ENCODE results near the gene SSU72.
"Not testable (repeated sequence)": the region's sequence is repeated elsewhere in the genome, so short reads cannot be mapped to it uniquely, and the experiment has no call there.

Gene SSU72

DNA sequence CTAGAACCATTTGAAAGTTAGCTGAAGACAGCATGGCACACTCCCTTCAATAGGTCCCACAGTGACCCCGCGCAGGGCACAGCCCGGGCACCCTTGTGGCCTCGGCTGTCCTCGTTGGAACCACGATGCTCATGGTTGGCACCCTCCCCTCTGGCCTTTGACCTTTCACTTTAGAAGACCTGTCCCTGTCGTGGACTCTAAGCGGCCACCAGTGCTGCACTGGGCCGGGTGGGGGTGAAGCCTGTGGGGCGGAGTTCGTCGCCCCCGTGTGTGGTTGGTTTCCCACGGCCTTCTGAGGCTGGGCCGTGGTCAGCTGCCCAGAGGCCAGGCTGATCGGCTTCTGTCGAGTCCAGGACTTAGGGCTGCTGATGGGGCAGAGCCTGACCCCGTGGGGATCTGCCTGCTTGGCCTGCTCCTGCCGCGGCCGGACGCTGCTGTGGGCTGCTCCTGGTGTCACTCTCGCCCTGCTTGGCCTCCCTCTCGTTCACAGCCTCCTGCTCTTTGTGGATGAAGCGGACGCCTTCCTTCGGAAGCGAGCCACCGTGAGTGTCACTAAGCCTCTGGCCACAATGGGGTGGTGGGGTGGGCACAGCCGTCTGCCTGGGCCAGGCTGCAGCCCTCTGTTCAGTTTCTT, 49.8 kb downstream of the SSU72 start:
- not testable (repeated sequence) for H3K4me1 ChIP-seq (ENCODE audit: control insufficient read depth in 1 of 2, insufficient read depth in 2 of 2, low read length in 2 of 2); DNase-seq; H4K91ac ChIP-seq (ENCODE audit: low read depth, low read length); H4K8ac ChIP-seq (ENCODE audit: low read depth, low read length); H3K79me1 ChIP-seq (ENCODE audit: low read length); H3K4me3 ChIP-seq (ENCODE audit: low read depth, low read length); H4K12ac ChIP-seq (ENCODE audit: low read depth, low read length); H2BK120ac ChIP-seq (ENCODE audit: insufficient read depth, low read length, poor library complexity); H2BK5ac ChIP-seq (ENCODE audit: low read depth, low read length, poor library complexity); H3K9ac ChIP-seq (ENCODE audit: low read length); H3K4ac ChIP-seq (ENCODE audit: low read depth, low read length); H2AK5ac ChIP-seq (ENCODE audit: low read length); H2BK12ac ChIP-seq (ENCODE audit: low read length); H2AFZ ChIP-seq (ENCODE audit: insufficient read depth, low read length, poor library complexity); H3K27me3 ChIP-seq (ENCODE audit: insufficient read depth, low read length); H3K9me3 ChIP-seq (ENCODE audit: insufficient read depth, low read depth, low read length); H3K4me2 ChIP-seq (ENCODE audit: low read length); H3K79me2 ChIP-seq (ENCODE audit: control insufficient read depth, insufficient read depth, low read length, poor library complexity); H3K23ac ChIP-seq (ENCODE audit: low read length); H3K18ac ChIP-seq (ENCODE audit: low read length); H3K14ac ChIP-seq (ENCODE audit: low read length); H3K27ac ChIP-seq (ENCODE audit: low read depth, low read length)
- peaks cover 68 to 69% of the 10 kb centered on the region in 2 experiments for H3K36me3 ChIP-seq (ENCODE audit: control insufficient read depth in 1 of 2, insufficient read depth in 2 of 2, low read length in 2 of 2)
- WGBS (ENCODE audit: extremely low coverage, insufficient coverage, insufficient read length), result no CpG with 5 or more reads among the region's 30 CpGs

DNA sequence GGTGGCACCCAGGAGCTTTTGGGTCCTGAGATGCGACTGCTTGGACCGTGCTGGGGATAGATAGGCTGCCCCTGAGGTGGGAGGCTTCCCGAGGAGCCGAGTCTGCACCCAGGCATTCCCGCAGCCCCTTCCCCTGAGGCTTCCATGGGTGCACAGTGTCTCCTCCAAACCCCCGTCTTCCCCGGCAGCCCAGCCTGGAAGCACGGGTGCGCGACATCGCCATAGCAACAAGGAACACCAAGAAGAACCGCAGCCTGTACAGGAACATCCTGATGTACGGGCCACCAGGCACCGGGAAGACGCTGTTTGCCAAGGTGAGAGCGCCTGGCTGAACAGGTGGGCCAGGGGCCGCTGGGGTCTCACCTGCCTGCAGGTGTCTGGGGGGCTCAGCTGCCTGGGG, 51.0 kb downstream of the SSU72 start:
- H3K4me2 ChIP-seq (ENCODE audit: low read length); H3K79me1 ChIP-seq (ENCODE audit: low read length); H3K18ac ChIP-seq (ENCODE audit: low read length); H4K12ac ChIP-seq (ENCODE audit: low read depth, low read length); H3K14ac ChIP-seq (ENCODE audit: low read length); H3K4me1 ChIP-seq (ENCODE audit: control insufficient read depth in 1 of 2, insufficient read depth in 2 of 2, low read length in 2 of 2); DNase-seq; H3K79me2 ChIP-seq (ENCODE audit: control insufficient read depth, insufficient read depth, low read length, poor library complexity); H4K91ac ChIP-seq (ENCODE audit: low read depth, low read length); H2BK12ac ChIP-seq (ENCODE audit: low read length); H2BK5ac ChIP-seq (ENCODE audit: low read depth, low read length, poor library complexity); H3K27ac ChIP-seq (ENCODE audit: low read depth, low read length); H3K4ac ChIP-seq (ENCODE audit: low read depth, low read length); H3K4me3 ChIP-seq (ENCODE audit: low read depth, low read length); H4K8ac ChIP-seq (ENCODE audit: low read depth, low read length); H3K9me3 ChIP-seq (ENCODE audit: insufficient read depth, low read depth, low read length); H2AFZ ChIP-seq (ENCODE audit: insufficient read depth, low read length, poor library complexity); H2AK5ac ChIP-seq (ENCODE audit: low read length); H2BK120ac ChIP-seq (ENCODE audit: insufficient read depth, low read length, poor library complexity); H3K9ac ChIP-seq (ENCODE audit: low read length); H3K23ac ChIP-seq (ENCODE audit: low read length); H3K27me3 ChIP-seq (ENCODE audit: insufficient read depth, low read length): not testable (repeated sequence)
- no CpG with 5 or more reads among the region's 17 CpGs for WGBS (ENCODE audit: extremely low coverage, insufficient coverage, insufficient read length)
- H3K36me3 ChIP-seq (ENCODE audit: control insufficient read depth in 1 of 2, insufficient read depth in 2 of 2, low read length in 2 of 2), result peaks cover 61 to 64% of the 10 kb centered on the region in 2 experiments

DNA sequence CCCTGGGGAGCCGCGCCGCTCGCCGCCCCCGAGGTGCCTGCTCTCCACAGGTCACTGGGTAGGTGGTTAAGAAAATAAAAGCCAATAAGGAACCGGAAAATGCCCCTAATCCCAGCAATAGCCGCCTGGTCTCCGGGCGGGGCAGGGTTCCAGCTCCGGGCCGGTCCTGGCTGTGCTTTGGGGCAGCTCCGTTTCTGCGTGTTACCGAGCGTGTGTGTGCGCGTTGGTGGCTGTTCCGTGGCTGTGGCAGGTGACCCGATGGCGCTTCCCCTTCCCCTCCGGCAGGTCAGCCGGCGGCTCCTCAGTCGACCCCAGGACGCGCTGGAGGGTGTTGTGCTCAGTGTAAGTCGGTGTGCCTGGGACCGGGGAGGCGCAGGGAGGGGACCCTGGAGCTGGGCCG, 51.4 kb downstream of the SSU72 start:
- peaks cover 61 to 65% of the 10 kb centered on the region in 2 experiments for H3K36me3 ChIP-seq (ENCODE audit: control insufficient read depth in 1 of 2, insufficient read depth in 2 of 2, low read length in 2 of 2)
- H2AFZ ChIP-seq (ENCODE audit: insufficient read depth, low read length, poor library complexity); H2BK120ac ChIP-seq (ENCODE audit: insufficient read depth, low read length, poor library complexity); H3K4me2 ChIP-seq (ENCODE audit: low read length); H3K79me2 ChIP-seq (ENCODE audit: control insufficient read depth, insufficient read depth, low read length, poor library complexity); DNase-seq; H3K27me3 ChIP-seq (ENCODE audit: insufficient read depth, low read length); H3K4me3 ChIP-seq (ENCODE audit: low read depth, low read length); H3K27ac ChIP-seq (ENCODE audit: low read depth, low read length); H3K14ac ChIP-seq (ENCODE audit: low read length); H4K12ac ChIP-seq (ENCODE audit: low read depth, low read length); H3K9ac ChIP-seq (ENCODE audit: low read length); H3K18ac ChIP-seq (ENCODE audit: low read length); H2AK5ac ChIP-seq (ENCODE audit: low read length); H2BK5ac ChIP-seq (ENCODE audit: low read depth, low read length, poor library complexity); H2BK12ac ChIP-seq (ENCODE audit: low read length); H3K4ac ChIP-seq (ENCODE audit: low read depth, low read length); H4K8ac ChIP-seq (ENCODE audit: low read depth, low read length); H4K91ac ChIP-seq (ENCODE audit: low read depth, low read length); H3K23ac ChIP-seq (ENCODE audit: low read length); H3K9me3 ChIP-seq (ENCODE audit: insufficient read depth, low read depth, low read length); H3K79me1 ChIP-seq (ENCODE audit: low read length); H3K4me1 ChIP-seq (ENCODE audit: control insufficient read depth in 1 of 2, insufficient read depth in 2 of 2, low read length in 2 of 2): not testable (repeated sequence)
- no CpG with 5 or more reads among the region's 31 CpGs for WGBS (ENCODE audit: extremely low coverage, insufficient coverage, insufficient read length)

DNA sequence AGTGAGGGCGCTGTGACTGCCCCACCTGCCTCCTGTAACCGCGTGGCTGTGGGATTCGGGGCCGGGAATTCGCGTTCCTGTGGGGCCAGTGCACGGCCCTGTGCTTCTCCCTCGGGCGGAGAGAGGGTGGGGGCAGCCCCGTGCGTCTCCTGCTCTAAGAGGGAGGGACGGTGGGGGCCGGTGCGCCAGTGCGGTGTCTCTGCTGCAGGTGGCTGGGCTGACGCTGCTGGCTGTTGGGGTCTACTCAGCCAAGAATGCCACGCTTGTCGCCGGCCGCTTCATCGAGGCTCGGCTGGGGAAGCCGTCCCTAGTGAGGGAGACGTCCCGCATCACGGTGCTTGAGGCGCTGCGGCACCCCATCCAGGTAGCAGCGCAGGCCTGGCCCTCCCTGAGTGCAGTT, 52.1 kb downstream of the SSU72 start:
- H3K79me2 ChIP-seq (ENCODE audit: control insufficient read depth, insufficient read depth, low read length, poor library complexity); H3K14ac ChIP-seq (ENCODE audit: low read length); H3K27me3 ChIP-seq (ENCODE audit: insufficient read depth, low read length); H3K18ac ChIP-seq (ENCODE audit: low read length); H3K23ac ChIP-seq (ENCODE audit: low read length); H2BK120ac ChIP-seq (ENCODE audit: insufficient read depth, low read length, poor library complexity); H3K9me3 ChIP-seq (ENCODE audit: insufficient read depth, low read depth, low read length); H2BK5ac ChIP-seq (ENCODE audit: low read depth, low read length, poor library complexity); H3K79me1 ChIP-seq (ENCODE audit: low read length); H4K8ac ChIP-seq (ENCODE audit: low read depth, low read length); H2BK12ac ChIP-seq (ENCODE audit: low read length); H3K9ac ChIP-seq (ENCODE audit: low read length); DNase-seq; H3K4ac ChIP-seq (ENCODE audit: low read depth, low read length); H2AK5ac ChIP-seq (ENCODE audit: low read length); H4K91ac ChIP-seq (ENCODE audit: low read depth, low read length); H3K27ac ChIP-seq (ENCODE audit: low read depth, low read length); H3K4me2 ChIP-seq (ENCODE audit: low read length); H3K4me1 ChIP-seq (ENCODE audit: control insufficient read depth in 1 of 2, insufficient read depth in 2 of 2, low read length in 2 of 2); H2AFZ ChIP-seq (ENCODE audit: insufficient read depth, low read length, poor library complexity); H4K12ac ChIP-seq (ENCODE audit: low read depth, low read length); H3K4me3 ChIP-seq (ENCODE audit: low read depth, low read length): not testable (repeated sequence)
- H3K36me3 ChIP-seq (ENCODE audit: control insufficient read depth in 1 of 2, insufficient read depth in 2 of 2, low read length in 2 of 2), result peaks cover 61 to 66% of the 10 kb centered on the region in 2 experiments
- no CpG with 5 or more reads among the region's 30 CpGs for WGBS (ENCODE audit: extremely low coverage, insufficient coverage, insufficient read length)
